ENCODE data around the gene ITPKC. TPM values are rescaled to one million over a fixed set of nuclear protein-coding genes. Genes with fewer than 3 reads are reported as not detected.

The ITPKC gene
- total and polyA plus RNA-seq, 10 of the 15 experiments (the other 5 are each of a cell fraction or from before 2014, with no cell fraction given), result 0.03 to 6.4 (median 3.5) TPM

- TF ChIP-seq IRF5 (IDR thresholded peaks at IDR 0.05; ENCODE audit: borderline replicate concordance) (peak; percentile 91; the same call in 1 of the 2 replicates), LARP7 (IDR thresholded peaks at IDR 0.05) (peak; percentile 90), TBL1XR1 (IDR thresholded peaks at IDR 0.05; ENCODE audit: low read depth, low read length) (peak; percentile 90), CEBPB (IDR thresholded peaks at IDR 0.05; ENCODE audit: borderline replicate concordance in 1 of 2, low read depth in 2 of 2, low read length in 2 of 2) (peak in 1 of 2 experiments; percentile 80; a peak in 1 of 4 replicates), DPF2 (IDR thresholded peaks at IDR 0.05) (peak; percentile 87), E2F8 (IDR thresholded peaks at IDR 0.05; ENCODE audit: low read depth, partially characterized antibody) (no peak), CBX3 (IDR thresholded peaks at IDR 0.05; ENCODE audit: borderline replicate concordance, low read depth) (no peak), ZZZ3 (IDR thresholded peaks at IDR 0.05; ENCODE audit: control insufficient read depth, insufficient read length, low read depth) (no peak), RBBP5 (conservative IDR thresholded peaks at IDR 0.05) (no peak), RB1 (IDR thresholded peaks at IDR 0.05; ENCODE audit: borderline replicate concordance) (peak; percentile 63; the same call in 1 of the 2 replicates), WRNIP1 (IDR thresholded peaks at IDR 0.05; ENCODE audit: borderline replicate concordance, low read depth, low read length) (peak; percentile 31; the same call in 1 of the 2 replicates), CBX5 (IDR thresholded peaks at IDR 0.05; ENCODE audit: low read depth) (peak; percentile 73; the same call in 1 of the 2 replicates), HDAC6 (IDR thresholded peaks at IDR 0.05; ENCODE audit: unreplicated experiment) (no peak), POLR2AphosphoS5 (IDR thresholded peaks at IDR 0.05; ENCODE audit: low read length) (no peak), POU2F2 (IDR thresholded peaks at IDR 0.05; ENCODE audit: borderline replicate concordance, low read depth, low read length) (peak; percentile 98), NR2C2 (IDR thresholded peaks at IDR 0.05; ENCODE audit: borderline replicate concordance, control insufficient read depth, insufficient read length, low read depth) (no peak), ESRRA (IDR thresholded peaks at IDR 0.05; ENCODE audit: low read length) (0 out of 2 replicates have a peak, but pooled peaks have one; percentile 18), POLR2AphosphoS2 (IDR thresholded peaks at IDR 0.05; ENCODE audit: low read depth, low read length) (no peak), PML (IDR thresholded peaks at IDR 0.05; ENCODE audit: low read length) (peak; percentile 84), ATF2 (IDR thresholded peaks at IDR 0.05; ENCODE audit: low read length) (peak; percentile 94)
- TF ChIP-seq, protein P1, sequence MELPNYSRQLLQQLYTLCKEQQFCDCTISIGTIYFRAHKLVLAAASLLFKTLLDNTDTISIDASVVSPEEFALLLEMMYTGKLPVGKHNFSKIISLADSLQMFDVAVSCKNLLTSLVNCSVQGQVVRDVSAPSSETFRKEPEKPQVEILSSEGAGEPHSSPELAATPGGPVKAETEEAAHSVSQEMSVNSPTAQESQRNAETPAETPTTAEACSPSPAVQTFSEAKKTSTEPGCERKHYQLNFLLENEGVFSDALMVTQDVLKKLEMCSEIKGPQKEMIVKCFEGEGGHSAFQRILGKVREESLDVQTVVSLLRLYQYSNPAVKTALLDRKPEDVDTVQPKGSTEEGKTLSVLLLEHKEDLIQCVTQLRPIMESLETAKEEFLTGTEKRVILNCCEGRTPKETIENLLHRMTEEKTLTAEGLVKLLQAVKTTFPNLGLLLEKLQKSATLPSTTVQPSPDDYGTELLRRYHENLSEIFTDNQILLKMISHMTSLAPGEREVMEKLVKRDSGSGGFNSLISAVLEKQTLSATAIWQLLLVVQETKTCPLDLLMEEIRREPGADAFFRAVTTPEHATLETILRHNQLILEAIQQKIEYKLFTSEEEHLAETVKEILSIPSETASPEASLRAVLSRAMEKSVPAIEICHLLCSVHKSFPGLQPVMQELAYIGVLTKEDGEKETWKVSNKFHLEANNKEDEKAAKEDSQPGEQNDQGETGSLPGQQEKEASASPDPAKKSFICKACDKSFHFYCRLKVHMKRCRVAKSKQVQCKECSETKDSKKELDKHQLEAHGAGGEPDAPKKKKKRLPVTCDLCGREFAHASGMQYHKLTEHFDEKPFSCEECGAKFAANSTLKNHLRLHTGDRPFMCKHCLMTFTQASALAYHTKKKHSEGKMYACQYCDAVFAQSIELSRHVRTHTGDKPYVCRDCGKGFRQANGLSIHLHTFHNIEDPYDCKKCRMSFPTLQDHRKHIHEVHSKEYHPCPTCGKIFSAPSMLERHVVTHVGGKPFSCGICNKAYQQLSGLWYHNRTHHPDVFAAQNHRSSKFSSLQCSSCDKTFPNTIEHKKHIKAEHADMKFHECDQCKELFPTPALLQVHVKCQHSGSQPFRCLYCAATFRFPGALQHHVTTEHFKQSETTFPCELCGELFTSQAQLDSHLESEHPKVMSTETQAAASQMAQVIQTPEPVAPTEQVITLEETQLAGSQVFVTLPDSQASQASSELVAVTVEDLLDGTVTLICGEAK (IDR thresholded peaks at IDR 0.05; ENCODE audit: borderline replicate concordance), result peak; percentile 59; the same call in 1 of the 2 replicates
Measured at GRCh38 chr19:40776932-40777644, 60.2 kb downstream of the ITPKC start (continued).

Measured in GM12878 (cell line).